Measurements from ENCODE around the gene PLCG2. TPM values are rescaled to one million over a fixed set of nuclear protein-coding genes. Genes with fewer than 3 reads are reported as not detected.

PLCG2 gene
- total and polyA plus RNA-seq, 8 donors = 5.1 to 48.7 (median 9.4) TPM

DNA sequence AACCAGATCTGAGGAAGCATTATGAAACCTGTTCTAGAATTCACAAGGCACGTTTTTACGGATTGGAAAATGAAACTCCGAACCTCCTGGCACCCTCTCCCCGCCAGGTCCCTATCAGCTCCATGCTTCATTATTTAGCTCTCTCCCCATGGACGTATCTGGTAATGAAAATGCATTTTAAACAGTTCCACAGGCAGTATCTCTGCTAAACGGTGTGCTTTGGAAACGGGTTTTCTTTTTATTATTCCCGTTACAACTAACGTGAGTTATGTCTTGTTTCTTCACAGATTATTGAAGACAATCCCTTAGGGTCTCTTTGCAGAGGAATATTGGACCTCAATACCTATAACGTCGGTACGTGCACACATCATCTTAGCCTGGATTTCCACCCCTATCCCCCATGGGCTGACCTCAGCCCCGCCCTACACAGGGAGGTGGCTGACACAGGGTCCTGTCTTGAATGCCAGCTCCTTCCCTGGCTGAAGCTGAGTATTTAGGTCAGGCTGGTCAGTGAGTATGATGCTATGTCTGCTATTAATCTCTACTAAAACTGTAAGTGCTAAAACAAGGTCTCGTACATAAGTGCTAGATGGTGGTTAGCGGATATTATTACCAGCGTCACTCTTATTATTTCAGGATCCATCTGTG is 149.3 kb downstream of the PLCG2 start:
- intact Hi-C loops (cut with DNase I) = no loop called here
- H3K27me3 ChIP-seq = no peaks in the 10 kb centered on the region
- TF ChIP-seq, protein P1, sequence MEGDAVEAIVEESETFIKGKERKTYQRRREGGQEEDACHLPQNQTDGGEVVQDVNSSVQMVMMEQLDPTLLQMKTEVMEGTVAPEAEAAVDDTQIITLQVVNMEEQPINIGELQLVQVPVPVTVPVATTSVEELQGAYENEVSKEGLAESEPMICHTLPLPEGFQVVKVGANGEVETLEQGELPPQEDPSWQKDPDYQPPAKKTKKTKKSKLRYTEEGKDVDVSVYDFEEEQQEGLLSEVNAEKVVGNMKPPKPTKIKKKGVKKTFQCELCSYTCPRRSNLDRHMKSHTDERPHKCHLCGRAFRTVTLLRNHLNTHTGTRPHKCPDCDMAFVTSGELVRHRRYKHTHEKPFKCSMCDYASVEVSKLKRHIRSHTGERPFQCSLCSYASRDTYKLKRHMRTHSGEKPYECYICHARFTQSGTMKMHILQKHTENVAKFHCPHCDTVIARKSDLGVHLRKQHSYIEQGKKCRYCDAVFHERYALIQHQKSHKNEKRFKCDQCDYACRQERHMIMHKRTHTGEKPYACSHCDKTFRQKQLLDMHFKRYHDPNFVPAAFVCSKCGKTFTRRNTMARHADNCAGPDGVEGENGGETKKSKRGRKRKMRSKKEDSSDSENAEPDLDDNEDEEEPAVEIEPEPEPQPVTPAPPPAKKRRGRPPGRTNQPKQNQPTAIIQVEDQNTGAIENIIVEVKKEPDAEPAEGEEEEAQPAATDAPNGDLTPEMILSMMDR (IDR thresholded peaks at IDR 0.05) = no peak
- H3K9me3 ChIP-seq = no peaks in the 10 kb centered on the region
- peaks cover 0 to 5% of the 10 kb centered on the region in 2 donors for H3K4me1 ChIP-seq
- H3K27ac ChIP-seq = no peak overlapping the region
- H3K36me3 ChIP-seq = peaks cover 0 to 88% of the 10 kb centered on the region in 2 donors
- ATAC-seq = no peak
- H3K4me3 ChIP-seq = no peak overlapping the region
- DNase-seq = no peak

DNA sequence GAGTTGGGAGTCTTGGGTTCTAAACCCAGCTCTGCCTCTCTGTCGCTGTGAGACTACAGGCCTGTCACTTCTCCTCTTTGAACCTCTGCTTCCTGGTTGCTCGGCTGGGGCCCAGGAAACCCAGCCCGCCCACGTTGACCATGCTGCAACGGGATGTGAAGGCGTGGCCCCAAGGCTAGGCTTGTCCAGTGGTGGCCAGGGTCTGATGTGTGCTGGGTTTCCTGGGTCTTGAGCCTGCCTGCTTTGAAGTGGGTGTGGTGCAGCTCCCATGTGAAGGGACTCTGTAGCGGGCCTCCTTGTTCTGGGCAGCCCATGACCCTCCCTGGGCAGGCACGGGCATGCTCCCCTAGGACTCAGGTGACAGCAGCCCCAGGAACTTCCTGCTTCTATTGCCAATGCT is 149.9 kb downstream of the PLCG2 start:
- DNase-seq (peak in 1 of 4 donors; percentile 79), ATAC-seq (peak; percentile 18)
- intact Hi-C loops (cut with DNase I) = no loop called here
- Histone ChIP-seq H3K9me3 (no peaks in the 10 kb centered on the region), H3K27me3 (no peaks in the 10 kb centered on the region), H3K36me3 (peaks cover 0 to 88% of the 10 kb centered on the region in 2 donors), H3K27ac (no peak overlapping the region), H3K4me3 (no peak overlapping the region), H3K4me1 (peaks cover 0 to 5% of the 10 kb centered on the region in 2 donors)
- TF ChIP-seq, protein P1 (IDR thresholded peaks at IDR 0.05) = no peak

DNA sequence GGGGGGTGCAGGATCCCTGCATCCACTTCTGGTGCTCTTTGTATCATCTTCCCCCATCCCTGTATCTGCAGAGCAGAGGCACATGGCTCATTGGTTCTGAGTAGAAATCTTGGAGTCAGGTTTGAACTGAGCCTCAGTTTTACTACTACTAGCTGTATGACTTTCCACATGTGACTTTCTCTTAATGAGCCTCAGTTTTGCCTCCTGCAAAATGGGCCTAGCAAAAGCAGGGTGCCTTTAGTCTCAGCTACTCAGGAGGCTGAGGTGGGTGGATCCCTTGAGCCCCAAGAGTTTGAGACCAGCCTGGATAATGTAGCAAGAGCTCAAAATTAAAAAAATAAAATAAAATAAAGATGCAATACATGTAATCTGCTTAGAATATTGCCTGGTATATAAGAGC is 150.8 kb downstream of the PLCG2 start:
- peaks cover 0 to 85% of the 10 kb centered on the region in 2 donors for H3K36me3 ChIP-seq
- no peak overlapping the region for H3K27ac ChIP-seq
- no peak overlapping the region for H3K4me3 ChIP-seq
- DNase-seq = no peak
- H3K4me1 ChIP-seq = peaks cover 0 to 5% of the 10 kb centered on the region in 2 donors
- ATAC-seq = no peak
- H3K9me3 ChIP-seq = no peaks in the 10 kb centered on the region
- TF ChIP-seq, protein P1 (IDR thresholded peaks at IDR 0.05) = no peak
- intact Hi-C loops (cut with DNase I) = no loop called here
- no peaks in the 10 kb centered on the region for H3K27me3 ChIP-seq

DNA sequence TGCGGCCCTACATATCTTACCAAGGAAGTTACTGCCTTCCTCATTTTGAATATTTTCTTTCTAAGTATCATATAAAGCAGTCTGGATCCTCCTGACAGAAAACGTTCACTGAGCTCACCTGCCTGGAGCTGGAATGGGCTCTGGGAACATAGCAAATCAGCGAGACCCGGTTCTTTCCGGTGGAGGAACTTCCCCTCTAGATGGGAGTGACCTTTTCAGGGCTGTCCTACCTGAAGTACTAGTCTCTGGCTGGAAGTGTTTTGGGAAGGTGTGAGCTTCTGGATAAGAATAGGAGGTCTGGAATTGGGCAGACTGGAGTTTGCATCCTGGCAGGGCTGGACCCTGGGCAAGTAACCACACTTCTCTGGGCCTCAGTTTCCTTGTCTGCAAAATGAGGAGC is 152.8 kb downstream of the PLCG2 start:
- no peak for DNase-seq
- intact Hi-C loops (cut with DNase I) = no loop called here
- Histone ChIP-seq H3K4me1 (peaks cover 0 to 5% of the 10 kb centered on the region in 2 donors), H3K36me3 (peaks cover 0 to 89% of the 10 kb centered on the region in 2 donors), H3K4me3 (no peak overlapping the region), H3K27me3 (no peaks in the 10 kb centered on the region), H3K9me3 (no peaks in the 10 kb centered on the region), H3K27ac (no peak overlapping the region)
- TF ChIP-seq, protein P1 (IDR thresholded peaks at IDR 0.05) = no peak
- ATAC-seq = no peak

DNA sequence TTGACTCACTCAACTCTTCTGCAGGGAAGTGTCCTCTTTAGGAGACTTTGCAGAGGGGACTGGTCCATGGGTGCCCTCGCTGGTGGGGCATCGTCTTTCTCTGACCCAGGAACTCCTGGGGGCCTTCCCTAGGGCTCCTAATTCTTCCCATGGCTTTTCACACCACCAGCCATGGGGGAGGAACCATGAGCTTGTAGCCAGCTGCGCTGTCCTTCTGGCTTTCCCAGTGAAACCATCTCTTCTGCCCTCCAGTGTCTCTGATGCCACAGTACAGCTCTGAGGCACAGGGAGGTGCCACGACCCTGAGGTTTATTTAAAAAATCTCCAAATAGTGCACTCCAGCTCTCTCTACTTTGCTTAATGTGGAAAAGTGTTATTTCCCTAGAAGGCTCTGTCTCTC is 153.6 kb downstream of the PLCG2 start:
- TF ChIP-seq, protein P1 (IDR thresholded peaks at IDR 0.05) = no peak
- peaks cover 0 to 5% of the 10 kb centered on the region in 2 donors for H3K4me1 ChIP-seq
- H3K9me3 ChIP-seq = no peaks in the 10 kb centered on the region
- H3K27ac ChIP-seq = no peak overlapping the region
- no peaks in the 10 kb centered on the region for H3K27me3 ChIP-seq
- no peak overlapping the region for H3K4me3 ChIP-seq
- intact Hi-C loops (cut with DNase I) = no loop called here
- H3K36me3 ChIP-seq = peaks cover 0 to 88% of the 10 kb centered on the region in 2 donors
- no peak for ATAC-seq
- no peak for DNase-seq

All from left lung (tissue), 10 donors.